Measurements from ENCODE around the gene KRT25.

DNA sequence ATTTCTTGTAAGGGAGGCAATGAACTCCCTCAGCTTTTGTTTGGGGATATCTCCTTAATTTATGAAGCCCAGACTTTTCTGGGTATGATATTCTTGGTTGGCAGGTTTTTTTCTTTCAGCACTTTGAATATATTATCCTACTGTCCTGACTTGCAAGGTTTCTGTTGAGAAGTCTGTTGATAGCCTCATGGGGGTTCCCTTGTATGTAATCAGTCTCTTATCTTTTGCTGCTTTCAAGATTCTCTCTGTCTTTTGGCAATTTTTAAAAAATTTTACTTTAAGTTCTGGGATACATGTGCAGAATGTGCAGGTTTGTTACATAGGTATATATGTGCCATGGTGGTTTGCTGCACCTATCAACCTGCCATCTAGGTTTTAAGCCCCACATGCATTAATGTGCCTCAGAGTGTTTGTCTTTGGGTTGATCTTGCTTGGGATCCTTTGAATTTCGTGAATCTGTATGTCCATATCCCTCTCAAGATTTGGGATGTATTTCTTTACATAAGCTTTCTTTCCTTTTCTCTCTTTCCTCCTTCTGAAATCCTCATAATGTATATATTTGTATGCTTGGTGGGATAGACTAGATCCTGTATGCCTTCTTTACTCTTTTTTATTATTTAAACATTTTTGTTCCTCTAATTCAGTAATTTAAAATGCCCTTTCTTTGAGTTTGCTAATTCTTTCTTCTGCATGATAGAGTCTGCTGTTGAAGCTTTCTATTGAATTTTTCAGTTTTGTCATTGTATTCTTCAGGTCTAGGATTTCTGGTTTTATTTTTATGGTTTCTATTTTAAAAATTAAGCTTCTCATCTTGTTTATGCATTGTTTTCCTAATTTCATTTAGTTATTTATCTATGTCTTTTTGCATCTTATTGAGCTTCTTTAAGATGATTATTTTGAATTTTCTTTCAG, 5.2 kb upstream of the KRT25 start:
- TF ChIP-seq, protein P1, sequence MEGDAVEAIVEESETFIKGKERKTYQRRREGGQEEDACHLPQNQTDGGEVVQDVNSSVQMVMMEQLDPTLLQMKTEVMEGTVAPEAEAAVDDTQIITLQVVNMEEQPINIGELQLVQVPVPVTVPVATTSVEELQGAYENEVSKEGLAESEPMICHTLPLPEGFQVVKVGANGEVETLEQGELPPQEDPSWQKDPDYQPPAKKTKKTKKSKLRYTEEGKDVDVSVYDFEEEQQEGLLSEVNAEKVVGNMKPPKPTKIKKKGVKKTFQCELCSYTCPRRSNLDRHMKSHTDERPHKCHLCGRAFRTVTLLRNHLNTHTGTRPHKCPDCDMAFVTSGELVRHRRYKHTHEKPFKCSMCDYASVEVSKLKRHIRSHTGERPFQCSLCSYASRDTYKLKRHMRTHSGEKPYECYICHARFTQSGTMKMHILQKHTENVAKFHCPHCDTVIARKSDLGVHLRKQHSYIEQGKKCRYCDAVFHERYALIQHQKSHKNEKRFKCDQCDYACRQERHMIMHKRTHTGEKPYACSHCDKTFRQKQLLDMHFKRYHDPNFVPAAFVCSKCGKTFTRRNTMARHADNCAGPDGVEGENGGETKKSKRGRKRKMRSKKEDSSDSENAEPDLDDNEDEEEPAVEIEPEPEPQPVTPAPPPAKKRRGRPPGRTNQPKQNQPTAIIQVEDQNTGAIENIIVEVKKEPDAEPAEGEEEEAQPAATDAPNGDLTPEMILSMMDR (conservative IDR thresholded peaks at IDR 0.05; ENCODE audit: low read length) = no peak
- no peak for TF ChIP-seq EZH2phosphoT487 (IDR thresholded peaks at IDR 0.05; ENCODE audit: borderline replicate concordance, low read depth, low read length)
